AG04450 (cell line): ENCODE data around the gene CSNK1E. TPM values are rescaled to one million over a fixed set of nuclear protein-coding genes. Genes with fewer than 3 reads are reported as not detected.

ENCODE experiments used
- CTCF ChIA-PET: fragments of 300-600, 350-600 bp; formaldehyde crosslinking; extraction: SDS; loops from one replicate; lab custom pipeline; 2022; ENCODE audit warnings: antibody characterized with exemption, inconsistent platforms; lab: Charles Lee
- POLR2A ChIA-PET: fragments of 350-600 bp; formaldehyde crosslinking; extraction: SDS; loops from one replicate; lab custom pipeline; 2021; ENCODE audit warnings: antibody characterized with exemption, inconsistent platforms; lab: Yijun Ruan, JAX
- DNase-seq: peaks from one replicate; pipeline ENCODE4 v3.0.0-alpha.2; 2011; ENCODE audit warnings: low read depth, low spot score
- H3K27ac ChIP-seq: one replicate; pipeline ENCODE4 v1.5.1; 2012; ENCODE audit warnings: low read depth, low read length, control low read depth
- H3K27me3 ChIP-seq: one replicate; pipeline ENCODE4 v1.6.0; 2012; ENCODE audit warnings: low read length; ENCODE audit not compliant: control insufficient read depth, insufficient read depth
- H3K4me3 ChIP-seq: 2 replicates; pipeline ENCODE4 v1.5.1; 2011; ENCODE audit warnings: mild to moderate bottlenecking, low read depth, low read length, control low read depth
- H3K9me3 ChIP-seq: 2 replicates; pipeline ENCODE4 v1.5.1; 2012; ENCODE audit warnings: low read length; ENCODE audit not compliant: control insufficient read depth, insufficient read depth
- polyA plus RNA-seq: library from polyadenylated mRNA; depleted of rRNA; stranded (reverse); fragments of >200 nt; gene quantifications from 2 replicates; pipeline ENCODE4 v1.2.3, GENCODE V29; 2011
- TF ChIP-seq, protein P1 (sequence below): IDR thresholded peaks from 2 replicates; pipeline ENCODE4 v1.5.1; 2011; ENCODE audit warnings: low read depth, low read length, control low read depth, inconsistent platforms

The CSNK1E gene
- polyA plus RNA-seq, 1 experiment, result 109 TPM

DNA sequence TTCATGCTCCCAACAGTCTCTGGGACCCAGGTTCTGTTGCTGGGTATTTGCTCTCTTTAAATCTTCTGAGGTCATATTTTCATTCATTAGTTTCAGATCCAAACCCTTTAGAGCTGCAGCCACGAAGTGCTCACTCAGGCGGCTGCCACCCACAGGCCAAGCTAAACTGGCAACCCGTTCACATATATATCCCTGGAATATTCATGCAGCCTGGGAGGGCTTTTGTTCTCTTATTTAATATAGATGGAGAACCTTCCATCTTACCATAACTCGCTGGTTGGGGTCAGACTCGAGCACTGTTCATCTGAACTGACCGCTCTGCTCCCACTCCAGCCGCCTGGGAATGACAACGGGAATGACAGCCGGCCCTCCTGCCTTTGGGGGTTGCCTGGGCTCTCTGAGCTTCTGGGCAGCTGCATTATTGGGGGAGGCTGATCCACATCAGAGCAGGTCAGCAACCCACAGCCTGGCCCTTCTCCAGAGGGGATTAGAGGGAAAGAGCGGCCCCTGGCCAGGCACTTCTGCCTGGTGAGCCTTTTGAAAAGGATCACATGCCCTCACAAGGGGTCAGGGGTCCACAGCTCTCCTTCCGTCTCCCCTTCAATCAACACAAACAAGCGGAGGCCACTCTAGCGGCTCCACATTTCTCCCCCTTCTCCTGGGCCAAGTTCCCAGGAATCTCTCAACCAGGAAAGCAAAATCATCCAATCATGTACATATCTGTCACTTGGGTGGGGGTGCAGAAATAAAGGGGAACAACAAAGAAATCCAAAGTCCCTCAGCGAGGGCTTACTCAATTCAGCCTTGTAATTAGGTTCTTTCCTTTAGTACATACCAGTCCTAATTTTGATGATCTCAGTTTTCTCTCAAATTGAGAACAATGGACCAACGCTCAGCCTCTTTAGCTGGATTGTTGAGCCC lies 56.2 kb downstream of the CSNK1E start:
- no peak for DNase-seq

DNA sequence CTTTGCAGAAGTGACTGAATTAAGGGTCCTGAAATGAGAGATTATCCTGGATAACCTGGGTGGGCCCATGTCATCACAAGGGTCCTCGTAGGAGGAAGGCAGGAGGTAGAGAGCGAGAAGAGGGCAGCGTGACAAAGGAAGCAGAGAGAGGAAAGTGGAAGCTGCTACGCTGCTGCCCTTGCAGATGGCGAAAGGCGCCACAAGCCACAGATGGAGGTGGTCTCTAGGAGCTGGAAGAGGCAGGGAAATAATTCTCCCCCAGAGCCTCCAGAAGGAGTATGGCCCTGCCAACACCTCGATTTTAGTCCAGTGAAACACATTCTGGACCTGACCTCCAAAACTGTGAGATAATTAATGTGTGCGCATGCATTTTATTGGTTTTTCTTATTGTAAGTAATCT lies 57.9 kb downstream of the CSNK1E start:
- no peaks in the 10 kb centered on the region; the same call in 1 of the 2 replicates for H3K9me3 ChIP-seq
- ChIA-PET CTCF (no interaction called here), POLR2A (interaction anchor here (0.6 kb wide), 1 partner anchor 10 kb away, joined by 3 read pairs; no protein-coding TSS in a partner anchor)
- TF ChIP-seq, protein P1, sequence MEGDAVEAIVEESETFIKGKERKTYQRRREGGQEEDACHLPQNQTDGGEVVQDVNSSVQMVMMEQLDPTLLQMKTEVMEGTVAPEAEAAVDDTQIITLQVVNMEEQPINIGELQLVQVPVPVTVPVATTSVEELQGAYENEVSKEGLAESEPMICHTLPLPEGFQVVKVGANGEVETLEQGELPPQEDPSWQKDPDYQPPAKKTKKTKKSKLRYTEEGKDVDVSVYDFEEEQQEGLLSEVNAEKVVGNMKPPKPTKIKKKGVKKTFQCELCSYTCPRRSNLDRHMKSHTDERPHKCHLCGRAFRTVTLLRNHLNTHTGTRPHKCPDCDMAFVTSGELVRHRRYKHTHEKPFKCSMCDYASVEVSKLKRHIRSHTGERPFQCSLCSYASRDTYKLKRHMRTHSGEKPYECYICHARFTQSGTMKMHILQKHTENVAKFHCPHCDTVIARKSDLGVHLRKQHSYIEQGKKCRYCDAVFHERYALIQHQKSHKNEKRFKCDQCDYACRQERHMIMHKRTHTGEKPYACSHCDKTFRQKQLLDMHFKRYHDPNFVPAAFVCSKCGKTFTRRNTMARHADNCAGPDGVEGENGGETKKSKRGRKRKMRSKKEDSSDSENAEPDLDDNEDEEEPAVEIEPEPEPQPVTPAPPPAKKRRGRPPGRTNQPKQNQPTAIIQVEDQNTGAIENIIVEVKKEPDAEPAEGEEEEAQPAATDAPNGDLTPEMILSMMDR, result no peak
- no peaks in the 10 kb centered on the region for H3K27me3 ChIP-seq
- no peak for DNase-seq
- no peak overlapping the region for H3K27ac ChIP-seq
- H3K4me3 ChIP-seq, result no peak overlapping the region

More for the DNA sequence above, 56.2 kb downstream of the CSNK1E start:
- H3K4me3 ChIP-seq, result peak overlapping the region; percentile 22; the same call in 1 of the 2 replicates
- ChIA-PET CTCF (interaction anchor here (0.7 to 1.3 kb wide), 3 partner anchors 146 to 209 kb away, joined by 3 read pairs; no protein-coding TSS in a partner anchor), POLR2A (no interaction called here)
- no peaks in the 10 kb centered on the region; the same call in 1 of the 2 replicates for H3K9me3 ChIP-seq
- TF ChIP-seq, protein P1, result peak; percentile 28; the same call in 1 of the 2 replicates
- H3K27ac ChIP-seq, result peak overlapping the region; percentile 61
- H3K27me3 ChIP-seq, result no peaks in the 10 kb centered on the region

DNA sequence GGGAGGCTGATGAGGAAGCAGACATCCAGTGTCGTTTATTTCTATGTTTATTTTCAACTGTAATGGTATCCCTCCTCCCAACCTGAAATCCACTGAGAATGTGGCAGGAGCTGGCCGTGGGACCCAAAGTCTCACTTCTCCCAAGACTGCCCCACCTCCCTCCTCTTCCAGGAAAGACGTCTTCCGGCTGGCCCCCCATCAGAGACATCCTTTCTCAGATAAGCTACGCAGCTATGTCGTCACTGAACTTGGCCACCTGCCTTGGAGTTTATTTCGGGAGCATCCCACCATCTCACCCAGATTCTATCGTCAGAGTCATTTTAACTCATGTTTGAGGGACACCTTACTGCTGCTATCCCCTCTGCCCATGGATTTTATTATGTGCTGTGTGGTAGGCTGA lies 58.3 kb downstream of the CSNK1E start:
- Histone ChIP-seq H3K27me3 (no peaks in the 10 kb centered on the region), H3K4me3 (no peak overlapping the region), H3K9me3 (no peaks in the 10 kb centered on the region; the same call in 1 of the 2 replicates), H3K27ac (peak overlapping the region; percentile 47)
- TF ChIP-seq, protein P1, result no peak
- DNase-seq, result no peak
- ChIA-PET CTCF (no interaction called here), POLR2A (interaction anchor here (0.6 kb wide), 1 partner anchor 10 kb away, joined by 3 read pairs; no protein-coding TSS in a partner anchor)

DNA sequence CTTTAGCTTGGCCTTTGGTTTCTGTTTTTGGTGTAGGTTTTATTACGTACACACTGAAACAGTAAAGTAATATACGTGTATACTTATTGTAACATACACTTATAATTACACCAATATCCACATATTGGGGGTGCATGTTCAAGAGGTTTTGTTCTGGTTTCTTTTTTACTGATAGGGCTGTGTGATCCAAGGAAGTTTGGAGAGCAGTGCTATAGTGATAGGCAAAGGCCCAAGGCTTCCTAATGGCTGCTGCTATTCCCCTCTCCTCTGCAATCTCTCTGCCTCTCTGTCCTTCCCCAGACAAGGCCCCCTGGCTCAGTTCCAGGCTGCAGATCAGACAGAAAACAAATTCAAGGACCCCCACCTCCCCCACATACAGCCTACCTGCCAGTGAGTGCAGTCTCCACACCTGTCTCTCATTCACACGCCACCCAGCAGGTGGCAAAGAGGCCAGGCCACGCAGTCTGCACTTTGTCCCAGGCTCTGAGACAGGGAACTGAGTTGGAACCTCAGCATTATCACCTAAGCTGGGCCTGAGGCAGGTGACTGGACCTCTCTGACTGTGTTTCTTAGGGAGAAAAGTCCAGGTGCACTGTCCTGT lies 59.5 kb downstream of the CSNK1E start:
- ChIA-PET POLR2A (interaction anchor here (0.6 to 0.8 kb wide), 3 partner anchors 15 to 56 kb away, joined by 3 to 29 read pairs (median 8); partner anchors contain the start of gene MAFF), CTCF (interaction anchor here (1.3 kb wide), 1 partner anchor 144 kb away, joined by 3 read pairs; no protein-coding TSS in a partner anchor)
- Histone ChIP-seq H3K27ac (peak overlapping the region; percentile 76), H3K9me3 (no peaks in the 10 kb centered on the region), H3K4me3 (peak overlapping the region; percentile 37), H3K27me3 (no peaks in the 10 kb centered on the region)
- DNase-seq, result no peak
- TF ChIP-seq, protein P1, result no peak
